ENCODE data around the gene CIC.

- TF ChIP-seq, protein P1, sequence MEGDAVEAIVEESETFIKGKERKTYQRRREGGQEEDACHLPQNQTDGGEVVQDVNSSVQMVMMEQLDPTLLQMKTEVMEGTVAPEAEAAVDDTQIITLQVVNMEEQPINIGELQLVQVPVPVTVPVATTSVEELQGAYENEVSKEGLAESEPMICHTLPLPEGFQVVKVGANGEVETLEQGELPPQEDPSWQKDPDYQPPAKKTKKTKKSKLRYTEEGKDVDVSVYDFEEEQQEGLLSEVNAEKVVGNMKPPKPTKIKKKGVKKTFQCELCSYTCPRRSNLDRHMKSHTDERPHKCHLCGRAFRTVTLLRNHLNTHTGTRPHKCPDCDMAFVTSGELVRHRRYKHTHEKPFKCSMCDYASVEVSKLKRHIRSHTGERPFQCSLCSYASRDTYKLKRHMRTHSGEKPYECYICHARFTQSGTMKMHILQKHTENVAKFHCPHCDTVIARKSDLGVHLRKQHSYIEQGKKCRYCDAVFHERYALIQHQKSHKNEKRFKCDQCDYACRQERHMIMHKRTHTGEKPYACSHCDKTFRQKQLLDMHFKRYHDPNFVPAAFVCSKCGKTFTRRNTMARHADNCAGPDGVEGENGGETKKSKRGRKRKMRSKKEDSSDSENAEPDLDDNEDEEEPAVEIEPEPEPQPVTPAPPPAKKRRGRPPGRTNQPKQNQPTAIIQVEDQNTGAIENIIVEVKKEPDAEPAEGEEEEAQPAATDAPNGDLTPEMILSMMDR (IDR thresholded peaks at IDR 0.05), result no peak
- no peak for TF ChIP-seq POLR2A (IDR thresholded peaks at IDR 0.05)
Measured at GRCh38 chr19:42279155-42279901, 10.3 kb downstream of the CIC start.
